HG02943 (cell line): ENCODE results near the gene MAGI1.
"Not testable (repeated sequence)": the region's sequence is repeated elsewhere in the genome, so short reads cannot be mapped to it uniquely, and the experiment has no call there.

ENCODE experiments used
- ATAC-seq: cut with Tn5 transposase; IDR thresholded peaks from one replicate; pipeline ENCODE4 v1.9.1; 2021; ENCODE audit warnings: mild to moderate bottlenecking, low read depth, moderate library complexity; ENCODE audit not compliant: unreplicated experiment

MAGI1 gene

DNA sequence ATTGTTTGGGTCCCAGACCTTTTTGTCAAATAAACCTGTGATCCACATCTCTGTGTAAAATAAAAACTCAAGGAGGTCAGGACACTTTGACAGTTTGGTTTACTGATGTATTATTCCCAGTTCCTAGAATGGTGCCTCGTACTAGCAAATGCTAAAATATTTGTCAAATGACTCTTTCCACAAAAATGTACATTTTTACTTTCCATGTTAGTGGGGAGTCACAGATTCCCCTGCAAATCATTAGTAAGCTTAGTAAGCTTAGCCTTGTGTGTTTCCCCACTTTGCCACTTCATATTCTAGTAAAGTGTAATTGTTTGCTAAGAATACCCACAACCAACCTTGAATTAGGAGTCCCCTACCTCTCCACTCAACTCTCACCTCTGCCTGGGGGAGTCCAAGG lies 2.4 kb upstream of the MAGI1 start:
- no peak for ATAC-seq

GRCh38 chr3:66039590-66039887 lies 821 bp upstream of the MAGI1 start:
- ATAC-seq = no peak

GRCh38 chr3:66038384-66038725 lies 363 bp downstream of the MAGI1 start:
- peak; percentile 24 for ATAC-seq

GRCh38 chr3:66037986-66038369 lies 740 bp downstream of the MAGI1 start:
- ATAC-seq = no peak

DNA sequence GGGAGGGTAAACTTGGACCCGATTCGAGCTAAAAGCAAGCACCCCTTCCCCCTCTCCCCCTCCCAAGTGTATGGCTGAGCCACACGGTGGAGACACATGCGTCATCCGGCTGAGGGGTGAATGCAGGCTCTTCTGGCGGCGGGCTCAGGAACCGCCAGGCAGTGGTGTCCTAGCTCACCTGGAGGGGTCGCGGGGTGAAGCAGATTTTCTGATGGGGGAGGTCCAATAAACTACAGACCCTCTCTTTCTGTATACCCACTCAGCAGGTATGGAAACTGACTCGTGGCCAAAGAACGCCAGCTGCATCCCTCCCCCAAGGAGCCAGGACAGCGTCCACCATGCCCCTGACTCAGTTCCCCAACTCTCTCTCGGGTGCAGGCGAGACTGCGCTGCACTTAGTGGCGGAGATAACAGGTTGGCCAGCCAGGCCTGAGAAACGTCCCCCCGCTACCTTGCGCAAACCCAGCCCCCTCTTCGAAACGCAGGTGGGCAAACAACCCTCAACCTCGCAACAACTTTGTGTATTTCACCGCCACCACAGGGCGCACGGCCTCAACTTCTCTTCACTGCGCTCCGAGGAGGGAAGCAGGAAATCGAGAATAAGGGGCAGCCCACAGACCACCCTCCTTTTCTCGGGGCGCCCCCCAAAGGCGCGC lies 1.3 kb downstream of the MAGI1 start:
- no peak for ATAC-seq

DNA sequence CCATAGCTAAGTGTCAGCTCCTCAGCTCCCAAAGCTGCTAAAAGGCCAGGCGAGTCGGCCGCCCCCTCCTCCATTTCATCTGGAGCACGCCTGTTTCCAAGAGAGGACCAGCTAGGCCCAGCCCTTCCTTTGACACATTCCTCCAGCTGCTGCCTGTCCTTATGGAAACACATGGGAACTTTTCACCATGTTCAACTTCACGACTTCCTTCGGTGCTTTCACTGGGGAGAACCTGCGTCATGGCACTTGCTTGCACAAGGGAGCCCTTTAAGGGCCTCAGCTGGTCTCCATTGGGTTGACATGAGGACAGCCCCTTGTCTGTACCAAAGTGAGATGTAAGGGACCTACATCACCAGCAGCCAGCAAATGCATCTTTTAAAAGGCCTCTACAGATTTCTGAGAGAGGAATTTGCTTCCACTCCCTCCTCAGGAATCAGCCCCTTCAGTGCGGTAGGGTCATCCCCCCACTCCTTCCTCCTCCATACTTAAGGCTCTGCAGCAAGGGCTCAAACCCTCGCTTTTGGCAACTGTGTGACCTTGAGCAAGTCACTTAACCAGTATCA lies 2.1 kb downstream of the MAGI1 start:
- no peak for ATAC-seq

- no peak for ATAC-seq
Observed at GRCh38 chr3:66035763-66036477, 2.8 kb downstream of the MAGI1 start.

GRCh38 chr3:66033241-66034138 lies 5.2 kb downstream of the MAGI1 start:
- ATAC-seq = no peak

GRCh38 chr3:66031102-66031698 lies 7.5 kb downstream of the MAGI1 start:
- no peak for ATAC-seq

DNA sequence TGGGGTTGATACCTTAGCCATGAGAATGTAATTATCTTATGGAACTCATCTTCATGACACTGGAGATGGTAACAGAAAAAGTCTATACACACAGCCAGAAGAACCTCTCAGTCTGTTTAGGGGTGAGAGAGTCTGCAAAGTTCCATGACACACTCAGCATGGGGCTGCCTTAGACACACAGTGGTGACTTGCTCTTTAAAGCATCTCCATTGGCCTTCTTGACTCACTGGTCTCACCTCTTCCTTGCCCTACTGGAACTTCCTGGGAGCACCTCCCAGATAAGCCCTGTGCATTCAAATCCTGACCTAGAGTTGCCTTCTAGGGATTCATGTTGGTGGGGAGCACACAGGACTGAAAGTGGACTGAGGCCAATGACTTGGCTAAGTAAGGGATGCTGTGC lies 9.3 kb downstream of the MAGI1 start:
- ATAC-seq = no peak

- ATAC-seq = no peak
Observed at GRCh38 chr3:66029014-66029413, 9.7 kb downstream of the MAGI1 start.

DNA sequence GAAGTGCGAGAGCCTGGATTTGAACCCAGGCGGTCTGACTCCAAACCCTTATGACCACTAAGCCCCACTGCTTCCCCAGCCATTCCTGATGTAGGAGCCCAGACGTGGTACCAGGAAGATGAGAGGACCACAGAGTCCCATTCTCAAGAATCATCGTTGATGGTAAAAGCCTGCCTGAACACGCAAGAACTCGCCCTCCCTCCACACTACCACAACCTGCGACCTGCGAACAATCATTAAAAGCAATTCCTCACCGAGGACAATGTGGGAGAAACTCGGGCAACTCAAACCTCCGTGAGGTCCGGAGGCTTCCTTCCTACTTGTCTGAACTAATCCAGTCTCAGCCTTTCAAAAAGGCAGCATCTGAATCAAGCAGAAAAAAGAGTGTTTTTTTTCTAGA lies 10.3 kb downstream of the MAGI1 start:
- ATAC-seq = no peak

GRCh38 chr3:66027099-66027498 lies 11.6 kb downstream of the MAGI1 start:
- not testable (repeated sequence) for ATAC-seq

- ATAC-seq = no peak
Observed at GRCh38 chr3:66023738-66024385, 14.9 kb downstream of the MAGI1 start.

DNA sequence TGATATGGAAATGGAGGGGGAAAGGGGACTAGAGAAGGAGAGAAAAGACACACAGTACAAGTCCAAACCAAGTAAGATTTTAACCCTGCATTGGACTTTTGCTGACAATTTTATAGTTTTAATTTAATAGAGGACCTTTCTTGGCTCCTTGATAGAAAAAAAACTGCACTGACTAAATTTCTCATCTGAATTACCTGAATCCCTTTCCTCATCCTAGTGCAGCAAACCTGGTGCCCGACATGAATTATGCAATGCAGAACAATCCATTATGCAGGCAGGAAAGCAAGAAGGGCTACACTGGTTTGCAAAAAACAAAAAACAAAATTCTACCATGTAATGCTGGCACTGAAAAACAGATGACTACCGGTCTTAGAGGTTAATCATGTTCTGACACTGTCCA lies 15.5 kb downstream of the MAGI1 start:
- ATAC-seq = no peak

DNA sequence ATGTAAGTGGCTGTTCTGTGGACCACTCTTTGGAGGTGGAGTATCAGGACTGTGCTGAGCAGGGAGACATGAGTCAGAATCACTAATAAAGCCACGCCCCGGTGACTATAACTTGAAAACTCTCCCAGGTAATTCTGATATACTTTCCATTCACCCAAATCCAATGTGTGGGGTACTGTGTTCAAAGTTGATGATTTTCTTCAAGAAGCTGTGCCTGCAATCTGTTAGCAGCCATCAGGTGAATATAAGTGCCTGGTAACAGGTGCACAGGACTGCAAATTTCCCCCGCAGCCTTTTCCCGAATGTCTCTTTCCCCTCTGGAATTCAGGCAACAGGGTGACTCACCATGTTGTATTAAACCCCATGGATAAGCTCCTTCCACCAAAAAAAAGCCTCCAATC lies 17.0 kb downstream of the MAGI1 start:
- no peak for ATAC-seq

DNA sequence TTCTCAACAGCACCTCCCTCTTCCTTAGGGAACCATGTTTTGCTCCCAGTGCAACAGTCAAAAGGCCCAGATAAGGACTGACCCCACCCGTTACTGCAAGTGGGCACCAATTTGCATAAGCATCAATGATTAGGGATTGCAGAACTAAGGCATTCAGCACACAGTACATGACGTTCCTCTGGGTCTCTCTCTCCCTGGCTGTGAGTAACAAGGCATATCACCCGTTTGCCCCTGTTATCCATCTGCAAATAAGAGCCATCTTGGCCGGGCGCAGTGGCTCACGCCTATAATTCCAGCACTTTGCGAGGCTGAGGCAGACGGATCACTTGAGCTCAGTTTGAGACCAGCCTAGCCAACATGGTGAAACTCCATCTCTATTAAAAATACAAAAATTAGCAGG lies 18.8 kb downstream of the MAGI1 start:
- ATAC-seq = no peak

- no peak for ATAC-seq
Observed at GRCh38 chr3:66018057-66019033, 20.4 kb downstream of the MAGI1 start.

- no peak for ATAC-seq
Observed at GRCh38 chr3:66017591-66017990, 21.1 kb downstream of the MAGI1 start.
